HG02981 (cell line): Measurements from ENCODE around the gene SMAD3.
"Not testable (repeated sequence)": the region's sequence is repeated elsewhere in the genome, so short reads cannot be mapped to it uniquely, and the experiment has no call there.

ENCODE experiments used
- ATAC-seq: cut with Tn5 transposase; IDR thresholded peaks from one replicate; pipeline ENCODE4 v1.9.1; 2021; ENCODE audit warnings: mild to moderate bottlenecking, moderate library complexity; ENCODE audit not compliant: unreplicated experiment

Gene SMAD3

GRCh38 chr15:67062369-67062985 is 2.9 kb upstream of the SMAD3 start:
- no peak for ATAC-seq

DNA sequence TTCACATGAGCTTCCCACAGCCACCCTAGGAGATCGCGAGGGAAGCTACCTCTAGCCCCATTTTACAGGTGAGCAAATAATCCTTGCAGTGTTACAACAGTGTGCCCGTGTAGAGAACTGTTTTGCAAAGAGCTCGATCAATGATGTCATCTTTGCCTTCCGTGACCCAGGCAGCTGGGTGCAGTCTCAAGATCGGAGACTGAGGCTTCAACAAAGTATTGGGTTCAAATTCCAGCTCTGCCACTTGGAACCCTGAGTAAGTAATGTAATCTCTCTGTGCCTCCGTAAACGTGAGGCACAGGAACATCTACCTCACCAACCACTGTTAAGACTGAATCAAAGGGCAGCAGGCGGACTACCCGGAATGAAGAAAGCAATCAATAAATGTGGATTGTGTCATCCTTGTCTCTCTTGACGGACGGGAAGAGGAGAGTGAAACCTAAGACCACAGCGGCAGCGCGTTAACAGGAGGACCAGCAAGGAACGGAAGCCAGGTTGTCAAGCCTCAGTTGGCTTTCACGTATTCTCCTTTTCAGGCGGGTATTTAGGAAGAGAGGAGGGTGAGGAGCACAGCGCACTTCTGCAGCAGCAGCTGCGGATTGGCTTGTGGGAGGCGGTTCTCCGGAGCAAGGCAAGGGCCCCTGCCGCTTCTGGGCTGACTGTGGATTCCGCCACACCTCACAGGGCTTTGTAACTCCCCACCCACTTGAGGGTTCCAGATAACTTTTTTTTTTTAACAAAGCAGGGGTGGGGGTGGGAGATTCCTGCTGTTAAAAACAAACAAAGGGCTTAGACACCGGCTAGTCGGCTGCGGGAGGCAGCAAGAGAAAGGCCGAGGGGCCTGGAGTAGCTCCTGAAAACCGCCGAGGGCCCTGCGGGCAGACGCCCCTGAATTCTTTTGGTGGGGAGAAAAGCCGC is 1.5 kb upstream of the SMAD3 start:
- no peak for ATAC-seq

DNA sequence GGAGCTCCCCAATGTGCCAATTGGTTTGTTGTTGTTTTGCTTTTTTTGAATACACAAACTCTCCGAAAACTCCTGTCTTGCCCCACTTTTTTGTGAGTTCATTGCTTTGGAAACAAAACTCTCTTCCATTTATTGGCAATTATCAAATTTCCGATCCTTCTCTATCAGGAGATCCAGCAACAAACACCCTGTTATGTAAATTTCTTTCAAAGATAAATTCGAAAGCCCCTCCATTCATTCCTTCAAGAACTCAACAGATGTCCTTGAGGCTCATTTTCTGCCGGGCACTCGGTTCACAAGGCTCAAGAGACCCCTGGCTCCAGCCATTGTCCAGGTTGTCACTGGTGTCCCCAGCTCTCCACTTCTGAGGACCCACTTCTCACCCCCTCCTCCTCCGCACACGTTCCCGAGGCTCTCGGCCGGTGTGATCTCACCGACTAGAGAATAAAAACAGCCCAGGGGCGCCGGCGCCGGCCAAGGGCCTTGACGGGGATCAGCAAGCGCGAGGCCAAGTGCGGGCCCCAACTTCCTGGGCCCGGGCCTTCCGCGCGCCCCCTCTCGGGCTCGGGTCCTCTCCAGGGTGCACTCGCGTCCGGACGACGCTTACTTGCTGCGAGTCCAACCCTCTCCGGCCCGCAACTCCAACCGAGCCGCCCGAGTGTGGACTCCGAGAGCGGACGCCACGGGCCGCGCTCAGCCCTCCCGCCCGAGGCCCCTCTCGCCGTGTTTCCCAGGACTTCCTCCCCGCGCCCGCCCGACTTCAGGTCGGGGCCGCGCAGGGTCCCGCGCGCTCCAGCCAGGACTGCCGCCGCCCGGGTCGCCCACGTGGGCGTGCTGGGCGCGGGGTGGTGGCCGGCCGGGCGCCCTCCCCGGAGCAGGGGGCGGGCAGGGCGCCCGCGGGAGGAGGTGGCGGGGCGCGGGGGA is 533 bp upstream of the SMAD3 start:
- peak; percentile 39 for ATAC-seq

- ATAC-seq = peak; percentile 6
These were observed 898 bp downstream of the SMAD3 start for GRCh38 chr15:67066041-67066958.

- ATAC-seq = no peak
These were observed 1.8 kb downstream of the SMAD3 start for GRCh38 chr15:67066959-67067853.

- ATAC-seq = no peak
These were observed 2.6 kb downstream of the SMAD3 start for GRCh38 chr15:67067930-67068551.

DNA sequence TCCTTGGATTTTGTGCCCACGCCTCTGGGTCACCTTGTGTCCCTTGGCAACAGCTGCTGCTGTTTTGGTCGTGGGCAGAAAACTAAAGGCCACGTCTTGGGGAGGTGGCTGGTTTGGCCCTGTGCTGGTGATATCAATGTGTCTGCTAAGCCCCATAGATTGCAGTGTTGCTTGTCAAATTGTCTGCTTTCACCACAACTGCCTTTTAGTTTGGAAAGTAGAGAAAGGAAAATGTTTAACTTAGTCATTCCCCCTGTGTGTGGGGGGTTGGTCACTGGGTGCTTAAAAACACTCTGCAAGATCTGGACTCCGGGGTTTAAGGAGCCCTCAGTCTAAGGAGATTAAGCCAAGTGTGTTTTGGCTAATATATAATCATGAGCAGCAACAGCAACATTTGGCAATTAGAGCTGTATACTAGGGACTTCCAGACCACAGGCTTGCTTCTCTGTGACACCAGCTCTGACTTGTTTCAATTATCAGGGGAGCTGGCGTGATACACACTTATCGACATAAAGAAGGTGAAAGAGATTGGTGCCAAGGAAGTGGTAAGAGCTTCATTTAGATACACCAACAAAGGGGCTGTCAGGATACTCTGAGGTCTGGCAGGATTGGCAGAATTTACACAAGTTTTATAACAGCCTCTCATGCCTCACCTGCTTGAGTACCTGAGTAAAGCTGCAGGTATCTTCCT is 3.5 kb downstream of the SMAD3 start:
- ATAC-seq = no peak

DNA sequence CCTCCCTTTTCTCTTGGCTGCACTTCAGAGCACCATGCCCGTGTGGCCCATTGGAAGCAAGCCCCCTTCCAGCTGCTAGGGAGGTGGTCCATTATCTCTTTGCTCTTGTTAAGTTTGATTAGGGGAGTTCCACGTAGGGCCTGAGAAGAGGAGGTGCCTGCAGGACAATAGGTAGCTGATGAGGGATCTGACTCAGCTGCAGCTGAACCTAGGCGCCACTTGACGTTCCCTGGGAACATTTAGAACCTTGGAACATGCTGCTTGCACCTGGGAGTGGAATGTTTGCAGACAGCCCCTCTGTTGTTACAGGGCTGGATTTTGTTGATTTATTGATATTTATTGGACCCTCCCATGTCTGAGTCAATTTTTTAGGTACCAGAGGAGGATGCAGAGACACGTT is 4.7 kb downstream of the SMAD3 start:
- no peak for ATAC-seq

GRCh38 chr15:67070892-67071664 is 5.7 kb downstream of the SMAD3 start:
- ATAC-seq = no peak

DNA sequence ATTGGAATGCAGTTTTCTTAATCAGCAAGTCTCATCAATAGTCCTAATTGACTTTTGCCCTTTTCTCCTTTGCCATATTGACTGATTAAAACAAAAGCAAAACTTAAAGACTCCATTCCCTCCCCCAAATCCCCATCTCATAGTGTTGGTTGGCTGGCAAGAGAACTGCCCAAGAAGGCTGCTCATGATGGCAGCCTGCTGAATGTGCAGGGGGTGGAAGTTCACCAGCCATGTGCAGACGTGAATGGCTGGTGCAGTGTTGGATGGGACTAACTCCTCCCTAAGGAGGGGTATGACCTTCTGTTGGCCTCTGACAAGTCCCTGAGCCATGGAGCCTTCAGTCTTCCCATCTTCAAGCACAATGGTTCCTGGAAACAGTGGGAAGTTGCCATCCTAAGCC is 7.0 kb downstream of the SMAD3 start:
- ATAC-seq = no peak

DNA sequence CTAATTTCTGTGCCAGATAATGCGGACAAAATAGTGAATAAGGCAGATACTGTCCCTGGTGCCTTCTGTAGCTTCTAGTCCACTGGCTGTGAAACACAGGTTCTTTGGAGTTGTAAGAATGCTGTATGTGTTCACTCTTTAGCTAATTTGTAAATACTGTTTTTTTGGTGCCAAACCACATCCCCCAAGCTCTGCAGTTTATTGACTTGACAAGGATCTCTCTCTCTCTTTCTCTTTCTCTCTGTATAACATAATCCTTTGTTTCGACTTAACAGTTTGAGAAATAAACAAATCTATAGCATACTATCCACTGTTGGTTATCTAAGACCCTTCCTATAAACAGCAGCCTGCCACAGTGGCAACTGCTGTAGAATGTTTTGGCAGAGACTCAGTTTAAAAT is 7.6 kb downstream of the SMAD3 start:
- ATAC-seq = no peak

GRCh38 chr15:67074886-67075229 is 9.5 kb downstream of the SMAD3 start:
- ATAC-seq = no peak

- ATAC-seq = not testable (repeated sequence)
These were observed 10.2 kb downstream of the SMAD3 start for GRCh38 chr15:67075555-67076135.

GRCh38 chr15:67076147-67076843 is 10.9 kb downstream of the SMAD3 start:
- peak; percentile 35 for ATAC-seq

DNA sequence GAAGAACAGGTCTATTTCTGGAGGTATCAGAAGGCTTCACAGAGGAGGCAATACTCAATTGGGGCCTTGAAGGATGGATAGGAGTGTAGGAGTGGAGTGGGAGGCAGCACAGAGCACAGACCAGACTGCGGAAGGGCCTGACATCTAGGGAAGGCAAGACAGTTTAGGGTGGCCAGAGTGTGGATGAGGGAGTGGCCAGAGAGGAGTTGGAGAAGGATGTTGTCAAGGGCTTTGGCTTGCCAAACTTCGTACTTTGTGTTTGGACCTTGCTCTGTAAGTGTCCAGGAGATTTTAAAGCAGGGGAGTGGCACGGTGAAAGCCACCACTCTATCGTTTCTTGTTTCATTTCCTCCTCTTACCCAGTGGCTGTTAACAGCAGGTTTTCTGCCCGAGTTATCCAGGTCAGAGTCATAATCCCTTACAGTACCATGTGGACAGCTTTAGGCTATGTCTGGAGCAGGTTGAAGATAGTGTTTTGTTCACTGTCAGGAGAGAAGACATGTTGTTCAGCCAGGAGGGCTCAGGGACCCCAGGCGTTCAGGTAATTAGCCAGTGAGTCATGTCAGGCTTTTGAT is 12.3 kb downstream of the SMAD3 start:
- no peak for ATAC-seq

DNA sequence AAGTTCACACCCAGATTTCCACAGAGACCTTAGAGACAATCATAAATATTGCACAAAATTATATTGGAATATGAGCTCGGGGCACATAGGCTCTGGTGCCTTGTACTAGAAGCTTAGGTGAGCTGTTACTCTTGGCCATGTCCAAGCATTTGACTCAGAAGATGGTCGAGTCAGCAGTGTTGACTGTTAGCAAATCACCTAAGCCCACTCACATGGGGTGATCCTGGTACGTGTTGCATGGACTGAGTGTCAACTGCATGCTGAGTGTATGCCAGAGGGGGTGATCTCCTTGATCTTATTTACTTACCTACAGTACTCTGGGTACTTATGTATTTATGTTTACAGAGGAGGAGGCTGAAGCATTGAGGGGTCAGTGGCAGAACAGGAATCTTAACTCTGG is 14.0 kb downstream of the SMAD3 start:
- ATAC-seq = no peak
